HG03354 (cell line): ENCODE measurements around the gene MTURN.
"Not testable (repeated sequence)": the region's sequence is repeated elsewhere in the genome, so short reads cannot be mapped to it uniquely, and the experiment has no call there.

ENCODE experiments used
- ATAC-seq: cut with Tn5 transposase; IDR thresholded peaks from one replicate; pipeline ENCODE4 v1.9.1; 2021; ENCODE audit warnings: mild to moderate bottlenecking; ENCODE audit not compliant: unreplicated experiment, poor library complexity, severe bottlenecking

The MTURN gene

DNA sequence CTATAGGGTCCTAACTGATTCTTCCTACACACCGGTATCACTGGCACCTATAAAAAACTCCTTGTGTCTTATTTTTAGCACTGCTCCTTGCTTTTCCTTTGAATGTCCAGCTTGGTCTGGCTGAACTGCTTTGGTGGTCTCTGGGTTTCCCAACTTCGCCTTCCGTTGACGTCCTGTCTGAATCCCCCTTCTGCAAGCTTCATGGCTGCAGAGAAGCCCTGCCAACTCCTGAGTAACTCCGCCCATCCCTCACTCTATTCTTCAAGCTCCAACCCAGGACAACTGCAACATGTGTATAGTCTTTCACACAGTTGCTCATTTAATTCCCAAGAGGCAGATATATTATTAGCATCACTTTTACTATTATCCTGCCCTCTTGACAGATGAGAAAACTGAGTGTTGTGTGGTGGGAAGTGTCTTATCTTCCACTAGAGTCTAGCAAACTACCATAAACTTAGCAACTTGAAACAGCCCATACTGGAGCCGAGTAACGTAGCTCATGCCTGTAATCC lies 40.9 kb downstream of the MTURN start:
- no peak for ATAC-seq

- peak; percentile 57 for ATAC-seq
Measured at GRCh38 chr7:30176463-30177109, 41.8 kb downstream of the MTURN start.

DNA sequence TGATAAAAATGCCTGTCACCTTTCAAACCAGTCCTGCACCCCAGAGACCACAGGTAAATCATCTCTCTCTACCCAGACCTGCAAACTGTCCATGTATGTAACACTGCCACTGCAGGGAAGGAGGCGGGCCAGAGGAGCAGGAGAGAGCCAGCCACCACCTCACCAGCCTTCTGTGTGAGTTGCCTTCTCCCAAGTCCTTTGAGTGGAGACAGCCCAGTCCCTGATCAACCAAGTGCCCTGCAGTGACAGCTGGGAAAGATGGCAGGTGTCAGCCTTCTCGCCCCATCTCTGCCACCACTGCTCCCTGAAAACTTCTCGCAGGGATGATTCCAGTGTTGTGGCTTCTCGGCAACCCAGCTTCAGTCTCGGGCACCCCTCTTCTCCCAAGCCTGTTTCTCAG lies 42.4 kb downstream of the MTURN start:
- ATAC-seq: no peak

DNA sequence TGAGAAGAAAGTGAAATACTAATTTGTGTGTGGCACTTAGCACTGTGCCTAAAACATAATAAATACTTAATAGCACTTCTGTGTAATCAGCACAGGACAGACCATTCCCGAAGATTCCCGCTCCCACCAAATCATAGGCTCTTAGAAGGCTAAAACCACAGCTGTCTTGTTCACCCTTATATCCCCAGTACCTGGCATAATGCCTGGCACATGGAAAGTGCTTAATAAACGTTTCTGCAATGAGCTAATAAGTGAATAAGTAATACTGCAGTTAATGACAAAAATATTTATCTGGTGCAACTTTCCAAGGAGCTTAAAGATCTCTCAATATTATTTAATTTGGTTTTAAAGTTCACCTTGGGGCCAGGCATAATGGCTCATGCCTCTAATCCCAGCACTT lies 43.2 kb downstream of the MTURN start:
- no peak for ATAC-seq

- ATAC-seq: peak; percentile 88
Measured at GRCh38 chr7:30178748-30179436, 44.1 kb downstream of the MTURN start.

DNA sequence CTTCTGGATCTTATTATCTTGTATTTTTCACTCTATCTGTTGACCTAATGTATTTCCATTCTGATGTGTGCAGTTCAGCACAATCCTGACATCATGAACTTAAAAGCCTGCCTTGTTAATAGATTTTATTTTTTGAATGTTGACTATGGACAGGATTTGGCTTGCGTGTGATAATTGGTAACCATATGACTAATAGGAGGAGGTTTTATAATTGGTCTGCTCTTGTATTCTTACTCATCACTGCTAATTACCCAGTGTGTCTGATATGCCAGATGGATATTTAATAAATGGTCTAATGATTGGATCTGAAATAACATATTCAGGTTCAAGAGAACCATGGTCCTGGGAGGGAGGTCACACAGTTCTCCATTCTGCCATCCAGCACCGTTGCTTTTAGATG lies 45.9 kb downstream of the MTURN start:
- ATAC-seq: no peak

DNA sequence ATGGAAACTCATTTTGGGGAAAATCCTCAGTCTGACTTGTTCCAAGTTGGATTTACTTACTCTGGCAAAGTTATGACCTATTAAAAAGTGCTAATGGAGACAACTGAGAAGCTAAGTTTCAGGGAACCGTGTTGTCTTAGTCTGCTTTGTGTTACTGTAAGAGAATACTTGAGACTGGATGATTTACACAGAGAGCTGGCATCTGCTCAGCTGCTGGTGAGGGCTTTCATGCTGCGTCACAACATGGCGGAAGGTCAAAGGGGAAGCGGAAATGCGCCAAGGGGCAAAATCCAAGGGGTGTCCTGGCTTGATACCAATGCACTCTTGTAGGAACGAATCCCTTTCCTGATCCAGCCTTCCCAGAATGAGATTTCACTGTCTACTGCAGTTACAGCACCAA lies 46.4 kb downstream of the MTURN start:
- no peak for ATAC-seq

- no peak for ATAC-seq
Measured at GRCh38 chr7:30181736-30182522, 47.1 kb downstream of the MTURN start.

DNA sequence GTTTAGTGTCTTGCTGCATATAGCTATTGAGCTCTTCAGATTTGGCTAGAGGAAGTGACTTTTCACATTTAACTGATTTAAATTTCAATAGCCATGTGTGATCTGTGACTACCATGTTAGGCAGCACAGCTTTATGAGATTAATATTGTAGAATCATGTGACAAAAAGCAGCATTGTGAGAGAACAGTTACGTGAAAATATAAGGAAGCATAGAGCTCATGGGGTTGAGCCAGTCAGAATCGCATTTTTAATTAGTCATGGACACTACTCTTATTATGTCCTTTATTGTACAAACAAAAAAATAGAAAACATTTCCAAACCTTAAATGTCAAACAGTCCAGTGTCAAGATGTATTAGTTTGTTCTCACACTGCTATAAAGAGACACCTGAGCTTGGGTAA lies 48.0 kb downstream of the MTURN start:
- ATAC-seq: no peak

GRCh38 chr7:30183749-30184369 lies 49.1 kb downstream of the MTURN start:
- ATAC-seq: no peak

DNA sequence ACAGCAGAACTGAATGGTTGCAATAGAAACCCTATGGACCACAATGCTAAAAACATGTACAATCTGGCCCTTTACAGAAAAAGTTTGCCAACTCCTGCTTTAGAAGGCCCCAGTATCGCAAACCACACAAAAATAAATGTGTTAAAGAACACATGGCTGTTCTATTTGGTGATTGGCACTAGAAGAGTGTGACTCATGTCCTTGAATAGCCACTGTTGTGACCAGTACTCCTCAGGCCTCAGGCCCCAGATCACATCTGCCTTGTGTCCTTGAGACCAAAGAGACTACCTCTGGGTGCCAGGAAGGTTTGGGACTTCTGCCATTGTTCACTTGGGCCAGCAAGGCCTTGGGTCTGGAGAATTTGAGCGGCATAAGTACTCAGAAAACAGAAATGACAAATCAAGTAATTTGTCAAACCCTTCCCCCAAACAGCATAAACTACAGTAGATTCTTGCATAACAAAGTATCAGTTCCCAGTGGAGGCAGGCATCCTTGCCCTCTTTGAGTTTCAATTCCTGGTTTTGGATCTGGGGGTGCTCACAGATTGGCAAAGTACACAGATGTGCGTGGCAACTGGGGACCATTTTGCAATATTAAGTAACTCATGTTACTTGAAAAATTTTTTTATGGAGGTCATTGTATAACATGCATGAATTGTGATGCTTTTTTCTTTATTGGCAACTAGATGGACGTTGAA lies 50.2 kb downstream of the MTURN start:
- no peak for ATAC-seq

DNA sequence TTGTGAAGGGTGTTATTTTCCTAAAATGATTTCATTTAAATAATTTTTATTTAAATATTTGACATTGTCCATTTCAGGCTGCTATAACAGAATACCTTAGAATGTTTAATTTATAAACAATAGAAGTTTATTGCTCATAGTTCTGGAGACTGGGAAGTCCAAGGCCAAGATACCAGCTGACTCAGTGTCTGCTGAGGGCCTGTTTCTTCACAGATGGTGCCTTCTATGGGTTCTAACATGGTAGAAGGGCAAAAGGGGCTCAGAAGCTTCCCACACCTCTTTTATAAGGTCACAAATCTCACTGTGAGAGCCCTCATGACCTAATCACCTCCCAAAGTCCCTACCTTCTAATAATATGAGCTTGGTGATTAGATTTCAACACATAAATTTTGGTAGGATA lies 50.7 kb downstream of the MTURN start:
- ATAC-seq: no peak

- ATAC-seq: no peak
Measured at GRCh38 chr7:30186725-30187124, 51.9 kb downstream of the MTURN start.

DNA sequence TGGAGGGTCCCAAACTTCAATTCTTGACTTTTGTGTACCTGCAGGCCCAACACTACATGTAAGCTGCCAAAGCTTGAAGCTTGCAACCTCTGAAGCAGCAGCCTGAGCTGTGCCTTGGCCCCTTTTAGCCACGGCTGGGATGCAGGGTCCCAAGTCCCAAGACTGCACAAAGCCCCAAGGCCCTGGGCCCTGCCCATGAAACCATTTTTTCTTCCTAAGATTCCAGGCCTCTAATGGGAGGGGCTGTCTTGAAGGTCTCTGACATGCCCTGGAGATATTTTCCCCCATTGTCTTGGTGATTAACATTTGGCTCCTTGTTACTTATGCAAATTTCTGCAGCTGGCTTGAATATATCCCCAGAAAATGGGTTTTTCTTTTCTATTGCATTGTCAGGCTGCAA lies 52.7 kb downstream of the MTURN start:
- ATAC-seq: no peak

DNA sequence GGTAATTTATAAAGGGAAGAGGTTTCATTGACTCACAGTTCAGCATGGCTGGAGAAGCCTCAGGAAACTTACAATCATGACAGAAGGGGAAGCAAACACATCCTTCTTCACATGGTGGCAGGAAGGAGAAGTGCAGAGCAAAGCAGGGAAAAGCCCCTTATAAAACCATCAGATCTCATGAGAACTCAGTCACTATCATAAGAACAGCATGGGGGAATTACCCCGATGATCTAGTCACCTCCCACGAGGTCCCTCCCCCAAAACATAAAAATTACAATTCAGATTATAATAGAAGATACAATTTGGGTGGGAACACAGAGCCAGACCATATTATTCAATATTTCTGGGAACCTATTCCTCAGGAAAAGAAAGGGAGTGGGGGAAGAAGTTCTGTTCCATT lies 53.6 kb downstream of the MTURN start:
- ATAC-seq: not testable (repeated sequence)

- ATAC-seq: no peak
Measured at GRCh38 chr7:30188811-30189210, 54.0 kb downstream of the MTURN start.

- ATAC-seq: no peak
Measured at GRCh38 chr7:30191809-30192208, 57.0 kb downstream of the MTURN start.

DNA sequence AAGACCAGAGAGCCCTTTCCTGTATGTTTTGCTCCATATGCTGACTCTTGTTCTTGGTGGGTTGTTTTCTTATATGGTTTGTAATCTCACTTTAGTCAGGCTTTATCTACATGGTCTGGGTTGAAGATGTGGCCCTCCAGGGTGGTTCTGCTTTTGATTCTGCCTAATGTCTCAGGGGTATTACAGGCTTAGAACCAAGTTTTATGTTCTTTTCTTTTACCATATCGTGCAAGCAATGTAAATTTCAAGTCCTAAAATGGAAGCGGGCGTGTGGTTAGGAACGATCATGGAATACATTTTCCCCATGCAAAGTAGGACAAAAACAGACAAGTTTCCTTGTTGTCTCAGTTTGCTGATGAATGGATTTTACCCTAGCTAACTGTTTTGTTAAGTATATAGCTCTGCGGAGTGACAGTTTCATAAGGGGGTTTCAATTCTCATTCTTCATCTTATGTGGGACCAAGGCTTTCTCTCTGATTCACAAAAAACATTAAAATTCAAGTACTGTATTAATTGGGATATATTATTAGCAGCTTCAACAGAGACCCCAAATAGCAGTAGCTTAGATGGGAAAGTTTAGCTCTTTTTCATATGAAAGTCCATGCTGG lies 58.7 kb downstream of the MTURN start:
- no peak for ATAC-seq

GRCh38 chr7:30196408-30196807 lies 61.6 kb downstream of the MTURN start:
- no peak for ATAC-seq
